Effector memory CD8-positive, alpha-beta T cell (primary cell): ENCODE measurements around the gene BOC.

ENCODE experiments used
- ATAC-seq: fragments of 150-1000 bp; cut with Tn5 transposase; replicated peaks from 2 replicates; pipeline ENCODE4 v1.10.0; 2021; ENCODE audit warnings: mild to moderate bottlenecking, moderate library complexity
- DNase-seq, 3 experiments: peaks; one replicate each; pipeline ENCODE4 v3.0.0; 2021
- H3K27ac Mint-ChIP-seq, 2 donors: one replicate each; pipeline ENCODE4 v1.8.0; 2022; ENCODE audit warnings: mild to moderate bottlenecking in 2 of 2, mixed read lengths in 2 of 2, moderate library complexity in 2 of 2
- H3K27me3 Mint-ChIP-seq, 2 donors: one replicate each; pipeline ENCODE4 v1.8.0; 2022; ENCODE audit warnings: mixed read lengths in 2 of 2
- H3K36me3 Mint-ChIP-seq: one replicate; pipeline ENCODE4 v1.8.0; 2022; ENCODE audit warnings: mild to moderate bottlenecking, moderate library complexity, mixed read lengths; ENCODE audit not compliant: insufficient read depth
- H3K4me1 Mint-ChIP-seq, 2 donors: one replicate each; pipeline ENCODE4 v1.8.0; 2022; ENCODE audit warnings: low read depth in 2 of 2, mixed read lengths in 2 of 2
- H3K4me3 Mint-ChIP-seq, 2 donors: one replicate each; pipeline ENCODE4 v1.8.0; 2022; ENCODE audit warnings: mild to moderate bottlenecking in 2 of 2, mixed read lengths in 2 of 2, moderate library complexity in 2 of 2
- H3K9me3 Mint-ChIP-seq, 2 donors: one replicate each; pipeline ENCODE4 v1.8.0; 2022; ENCODE audit warnings: mixed read lengths in 2 of 2

Gene BOC

DNA sequence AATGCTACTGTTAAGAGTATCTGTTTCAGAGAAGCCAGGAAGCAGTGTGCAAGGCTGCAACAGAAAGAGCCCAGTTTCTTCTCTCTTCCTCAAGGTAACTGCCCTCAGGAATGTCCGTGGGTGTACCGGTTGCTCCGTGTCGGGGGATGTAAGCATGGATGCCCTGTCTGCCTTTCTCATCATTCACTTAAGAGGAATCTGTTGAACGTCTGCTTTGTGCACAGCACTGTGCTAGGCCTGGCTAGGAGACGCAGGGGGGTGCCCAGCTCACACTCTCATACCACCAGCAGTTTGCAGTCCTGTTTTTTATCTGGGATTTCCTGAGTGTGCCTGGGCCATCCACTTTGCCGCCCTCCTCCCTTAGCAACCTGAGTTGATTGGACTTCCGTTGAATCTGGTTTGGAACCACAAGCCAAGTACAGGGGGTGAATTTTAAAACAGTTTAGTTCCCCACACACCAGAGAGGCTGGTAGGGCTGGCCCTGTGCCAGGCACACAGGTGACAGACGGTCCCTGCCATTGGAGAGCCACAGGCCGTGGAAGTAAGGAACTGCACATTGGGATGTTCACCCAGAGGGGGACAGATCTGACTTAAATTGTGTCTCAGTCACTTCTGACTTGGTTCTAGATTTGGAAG, 11.2 kb downstream of the BOC start:
- no peak overlapping the region for H3K27ac Mint-ChIP-seq
- peaks cover 45 to 66% of the 10 kb centered on the region in 2 donors for H3K27me3 Mint-ChIP-seq
- DNase-seq, result no peak
- no peaks in the 10 kb centered on the region for H3K36me3 Mint-ChIP-seq
- H3K4me1 Mint-ChIP-seq, result peaks cover 0 to 8% of the 10 kb centered on the region in 2 donors
- ATAC-seq, result no peak
- no peak overlapping the region for H3K4me3 Mint-ChIP-seq
- H3K9me3 Mint-ChIP-seq, result no peaks in the 10 kb centered on the region

GRCh38 chr3:113223475-113224281, 12.3 kb downstream of the BOC start:
- Mint-ChIP-seq H3K4me3 (peak overlapping the region in 1 of 2 donors; percentile 43), H3K36me3 (no peaks in the 10 kb centered on the region), H3K4me1 (peaks cover 0 to 8% of the 10 kb centered on the region in 2 donors), H3K27ac (no peak overlapping the region), H3K27me3 (peaks cover 38 to 70% of the 10 kb centered on the region in 2 donors), H3K9me3 (no peaks in the 10 kb centered on the region)
- ATAC-seq (peak; percentile 42), DNase-seq (no peak)

DNA sequence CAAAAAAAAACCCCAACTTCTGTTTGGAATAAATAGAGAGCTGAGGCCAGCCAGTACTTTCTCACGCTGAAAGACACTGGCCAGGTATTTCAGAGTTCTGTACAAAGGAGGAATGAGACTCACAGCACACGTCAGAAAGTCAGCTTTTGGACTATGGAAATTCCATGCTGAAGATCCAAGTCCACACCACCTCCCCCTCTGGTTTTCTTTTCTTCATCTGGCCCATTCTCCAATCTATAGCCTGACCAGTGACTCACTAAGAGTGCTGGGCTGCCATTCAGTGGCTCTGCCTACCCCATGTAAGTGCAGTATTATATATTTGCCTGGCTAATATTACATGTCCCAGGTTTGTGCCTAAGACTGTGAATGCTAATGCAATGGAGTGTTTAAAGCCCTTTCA, 13.9 kb downstream of the BOC start:
- no peak overlapping the region for H3K4me3 Mint-ChIP-seq
- no peaks in the 10 kb centered on the region for H3K36me3 Mint-ChIP-seq
- DNase-seq, result no peak
- no peak for ATAC-seq
- H3K9me3 Mint-ChIP-seq, result no peaks in the 10 kb centered on the region
- no peak overlapping the region for H3K27ac Mint-ChIP-seq
- peaks cover 0 to 8% of the 10 kb centered on the region in 2 donors for H3K4me1 Mint-ChIP-seq
- H3K27me3 Mint-ChIP-seq, result peaks cover 28 to 60% of the 10 kb centered on the region in 2 donors

GRCh38 chr3:113226491-113226890, 15.1 kb downstream of the BOC start:
- Mint-ChIP-seq H3K36me3 (no peaks in the 10 kb centered on the region), H3K9me3 (no peaks in the 10 kb centered on the region), H3K27me3 (peaks cover 17 to 48% of the 10 kb centered on the region in 2 donors), H3K4me1 (peaks cover 0 to 8% of the 10 kb centered on the region in 2 donors), H3K27ac (no peak overlapping the region), H3K4me3 (no peak overlapping the region)
- no peak for DNase-seq
- ATAC-seq, result no peak

DNA sequence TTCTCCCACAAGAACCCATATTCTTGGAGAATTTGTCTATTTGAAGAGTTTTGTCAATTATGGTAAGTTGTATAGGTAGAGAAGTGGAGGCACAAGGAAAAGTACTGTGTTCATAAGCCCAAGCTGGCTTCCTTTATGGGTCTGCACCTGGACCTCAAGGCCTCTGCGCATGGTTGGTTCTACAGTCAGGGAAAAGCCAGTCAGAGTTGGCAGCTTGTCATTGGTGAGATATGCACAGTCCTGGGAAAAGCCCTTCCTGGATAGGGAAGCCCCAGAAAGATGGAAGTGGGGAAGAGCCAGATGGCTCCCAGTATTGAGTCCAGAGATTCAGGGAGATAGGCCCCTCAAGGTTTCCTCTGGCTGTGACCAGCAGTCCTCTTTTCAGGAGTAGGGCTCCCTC, 15.8 kb downstream of the BOC start:
- Mint-ChIP-seq H3K27ac (no peak overlapping the region), H3K27me3 (peaks cover 16 to 41% of the 10 kb centered on the region in 2 donors), H3K9me3 (no peaks in the 10 kb centered on the region), H3K4me1 (peaks cover 0 to 8% of the 10 kb centered on the region in 2 donors), H3K36me3 (no peaks in the 10 kb centered on the region), H3K4me3 (no peak overlapping the region)
- no peak for DNase-seq
- no peak for ATAC-seq

- ATAC-seq (no peak), DNase-seq (no peak)
- H3K27me3 Mint-ChIP-seq, result peaks cover 15 to 26% of the 10 kb centered on the region in 2 donors
- no peaks in the 10 kb centered on the region for H3K9me3 Mint-ChIP-seq
- H3K27ac Mint-ChIP-seq, result no peak overlapping the region
- no peaks in the 10 kb centered on the region for H3K36me3 Mint-ChIP-seq
- H3K4me1 Mint-ChIP-seq, result peaks cover 0 to 6% of the 10 kb centered on the region in 2 donors
- no peak overlapping the region for H3K4me3 Mint-ChIP-seq
These were observed 17.3 kb downstream of the BOC start for GRCh38 chr3:113228498-113229286.

- no peaks in the 10 kb centered on the region for H3K9me3 Mint-ChIP-seq
- no peak for DNase-seq
- no peaks in the 10 kb centered on the region for H3K4me1 Mint-ChIP-seq
- no peak overlapping the region for H3K27ac Mint-ChIP-seq
- peaks cover 16 to 28% of the 10 kb centered on the region in 2 donors for H3K27me3 Mint-ChIP-seq
- H3K4me3 Mint-ChIP-seq, result no peak overlapping the region
- ATAC-seq, result no peak
- no peaks in the 10 kb centered on the region for H3K36me3 Mint-ChIP-seq
These were observed 20.0 kb downstream of the BOC start for GRCh38 chr3:113231391-113231790.

DNA sequence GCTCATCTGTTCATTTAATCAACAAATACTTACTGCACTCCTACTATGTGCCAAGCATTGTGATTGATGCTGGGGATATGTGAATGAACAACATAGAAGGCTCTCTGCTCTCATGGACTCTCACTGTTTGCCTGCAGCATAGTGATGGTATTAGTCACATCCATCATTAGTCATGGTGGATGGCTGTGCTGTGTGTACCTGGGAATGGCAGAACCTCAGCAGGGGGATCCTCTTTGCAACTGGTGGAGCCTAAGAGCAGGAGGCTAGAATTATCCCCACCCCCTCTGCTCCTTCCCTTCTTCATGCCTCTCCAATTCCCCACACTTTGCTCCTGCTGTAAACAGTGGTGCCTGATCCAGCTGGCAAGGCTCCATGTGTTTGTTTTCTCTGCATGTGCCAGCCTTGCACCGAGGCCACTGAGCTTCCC, 20.5 kb downstream of the BOC start:
- Mint-ChIP-seq H3K27ac (no peak overlapping the region), H3K27me3 (peaks cover 16 to 25% of the 10 kb centered on the region in 2 donors), H3K4me3 (no peak overlapping the region), H3K36me3 (no peaks in the 10 kb centered on the region), H3K4me1 (no peaks in the 10 kb centered on the region), H3K9me3 (no peaks in the 10 kb centered on the region)
- no peak for ATAC-seq
- DNase-seq, result no peak

- Mint-ChIP-seq H3K9me3 (no peaks in the 10 kb centered on the region), H3K36me3 (no peaks in the 10 kb centered on the region), H3K4me3 (no peak overlapping the region), H3K27me3 (peaks cover 16 to 20% of the 10 kb centered on the region in 2 donors), H3K4me1 (no peaks in the 10 kb centered on the region), H3K27ac (no peak overlapping the region)
- ATAC-seq, result no peak
- no peak for DNase-seq
These were observed 21.0 kb downstream of the BOC start for GRCh38 chr3:113232342-113232741.

DNA sequence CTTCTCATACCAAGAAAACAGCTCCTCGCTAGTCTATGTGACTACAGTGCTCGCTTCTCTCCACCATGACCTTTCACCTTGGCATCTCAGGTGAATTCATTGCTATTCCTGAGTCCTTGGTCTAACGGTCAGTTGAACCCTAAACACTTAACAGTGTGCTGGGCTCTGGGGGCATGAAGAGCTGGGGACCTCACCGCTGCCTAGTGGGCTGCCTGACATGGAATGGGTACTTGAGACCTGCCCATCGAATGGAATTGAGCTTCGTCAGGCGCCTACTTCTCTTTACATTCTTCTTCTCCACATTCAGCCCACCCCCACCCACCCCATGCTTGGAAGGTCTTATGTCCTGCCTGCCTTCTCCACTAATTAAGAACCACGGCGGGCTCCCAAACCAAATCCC, 22.1 kb downstream of the BOC start:
- peaks cover 22% of the 10 kb centered on the region in 2 donors for H3K27me3 Mint-ChIP-seq
- no peak overlapping the region for H3K27ac Mint-ChIP-seq
- no peaks in the 10 kb centered on the region for H3K36me3 Mint-ChIP-seq
- ATAC-seq (no peak), DNase-seq (no peak)
- no peaks in the 10 kb centered on the region for H3K4me1 Mint-ChIP-seq
- no peaks in the 10 kb centered on the region for H3K9me3 Mint-ChIP-seq
- H3K4me3 Mint-ChIP-seq, result no peak overlapping the region

- Mint-ChIP-seq H3K36me3 (no peaks in the 10 kb centered on the region), H3K27ac (no peak overlapping the region), H3K27me3 (peaks cover 22 to 27% of the 10 kb centered on the region in 2 donors), H3K4me3 (no peak overlapping the region), H3K9me3 (no peaks in the 10 kb centered on the region), H3K4me1 (no peaks in the 10 kb centered on the region)
- DNase-seq (no peak), ATAC-seq (no peak)
These were observed 22.7 kb downstream of the BOC start for GRCh38 chr3:113234028-113234427.

DNA sequence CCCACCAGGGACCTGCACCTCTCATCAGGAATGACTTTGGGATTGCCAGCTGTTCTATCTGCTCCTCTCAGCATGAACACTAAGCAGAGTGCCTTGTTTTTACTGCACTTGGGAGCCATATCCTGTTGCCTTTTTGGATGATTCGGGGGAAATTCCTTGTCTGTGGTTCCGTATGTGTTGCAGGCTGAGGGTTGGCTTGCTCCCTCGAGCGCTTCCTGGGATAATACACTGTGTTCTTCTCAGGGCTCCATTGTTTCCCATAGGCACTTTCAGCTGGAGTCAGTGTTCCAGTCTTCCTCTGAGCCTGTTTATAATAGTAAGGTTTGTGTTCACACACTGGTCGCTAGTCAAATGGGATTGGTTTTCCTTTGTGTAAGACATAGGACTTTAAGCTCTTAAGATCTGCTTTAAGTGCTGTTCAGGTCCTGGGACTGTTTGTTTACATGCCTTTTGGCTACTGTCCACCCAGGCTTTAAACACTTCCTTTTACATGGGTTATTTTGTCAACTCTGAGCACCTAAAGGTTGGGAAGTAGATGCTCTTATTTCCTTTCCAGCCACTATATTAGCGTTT, 23.4 kb downstream of the BOC start:
- Mint-ChIP-seq H3K9me3 (no peaks in the 10 kb centered on the region), H3K27ac (no peak overlapping the region), H3K36me3 (no peaks in the 10 kb centered on the region), H3K27me3 (peaks cover 24 to 34% of the 10 kb centered on the region in 2 donors), H3K4me3 (no peak overlapping the region), H3K4me1 (no peaks in the 10 kb centered on the region)
- ATAC-seq (no peak), DNase-seq (no peak)

- ATAC-seq, result no peak
- Mint-ChIP-seq H3K27ac (no peak overlapping the region), H3K4me3 (no peak overlapping the region), H3K27me3 (peaks cover 33 to 72% of the 10 kb centered on the region in 2 donors), H3K9me3 (no peaks in the 10 kb centered on the region), H3K4me1 (peaks cover 0 to 2% of the 10 kb centered on the region in 2 donors), H3K36me3 (no peaks in the 10 kb centered on the region)
- no peak for DNase-seq
These were observed 27.1 kb downstream of the BOC start for GRCh38 chr3:113238503-113238902.
